Amygdala (tissue), 56 donors: ENCODE measurements around the gene ELOVL4.

Experiments used
- DNase-seq, 56 donors: peaks; one replicate each; lab custom pipeline; 2025; lab: John Stamatoyannopoulos, UW

The ELOVL4 gene

GRCh38 chr6:79947191-79948186, at the start of gene ELOVL4:
TSS of gene ELOVL4 (minus strand) at chr6:79947553. CDS start at chr6:79947279, 274 bp downstream.
- peak in 54 of 56 donors; percentile 25 to 86 (median 72) for DNase-seq

GRCh38 chr6:79993911-79994309, 46.6 kb upstream of the ELOVL4 start:
- no peak for DNase-seq

GRCh38 chr6:79993012-79993910, 45.9 kb upstream of the ELOVL4 start:
- DNase-seq, result no peak

GRCh38 chr6:79989641-79990040, 42.3 kb upstream of the ELOVL4 start:
- DNase-seq, result no peak

- no peak for DNase-seq
Observed at GRCh38 chr6:79985128-79985527, 37.8 kb upstream of the ELOVL4 start.

GRCh38 chr6:79984261-79984660, 36.9 kb upstream of the ELOVL4 start:
- no peak for DNase-seq

- DNase-seq, result no peak
Observed at GRCh38 chr6:79981652-79982051, 34.3 kb upstream of the ELOVL4 start.

- no peak for DNase-seq
Observed at GRCh38 chr6:79971193-79971592, 23.8 kb upstream of the ELOVL4 start.

- DNase-seq, result no peak
Observed at GRCh38 chr6:79969784-79970183, 22.4 kb upstream of the ELOVL4 start.

- no peak for DNase-seq
Observed at GRCh38 chr6:79967178-79967577, 19.8 kb upstream of the ELOVL4 start.

GRCh38 chr6:79964607-79965081, 17.3 kb upstream of the ELOVL4 start:
- DNase-seq, result no peak

GRCh38 chr6:79954849-79955248, 7.5 kb upstream of the ELOVL4 start:
- no peak for DNase-seq

GRCh38 chr6:79949233-79949632, 1.9 kb upstream of the ELOVL4 start:
- peak in 9 of 56 donors; percentile 1 to 53 (median 4) for DNase-seq

- peak in 25 of 56 donors; percentile 14 to 56 (median 32) for DNase-seq
Observed at GRCh38 chr6:79946272-79947190, 822 bp downstream of the ELOVL4 start.

- DNase-seq, result no peak
Observed at GRCh38 chr6:79943133-79943532, 4.2 kb downstream of the ELOVL4 start.

GRCh38 chr6:79941489-79942151, 5.7 kb downstream of the ELOVL4 start:
- DNase-seq, result no peak

- no peak for DNase-seq
Observed at GRCh38 chr6:79928478-79928998, 18.8 kb downstream of the ELOVL4 start.

- no peak for DNase-seq
Observed at GRCh38 chr6:79927758-79928157, 19.6 kb downstream of the ELOVL4 start.

- DNase-seq, result no peak
Observed at GRCh38 chr6:79923270-79923669, 24.1 kb downstream of the ELOVL4 start.
